ENCODE results near the gene C5. TPM values are rescaled to one million over a fixed set of nuclear protein-coding genes. Genes with fewer than 3 reads are reported as not detected.

The C5 gene
- total RNA-seq, 1 experiment from 2014 or later = 0.57 TPM

GRCh38 chr9:120947222-120947621, 102.9 kb downstream of the C5 start (continued):
- TF ChIP-seq USF2 (CRISPR knock-in tag; IDR thresholded peaks at IDR 0.05) (no peak), ZNF671 (CRISPR knock-in tag; IDR thresholded peaks at IDR 0.05) (no peak), GRHL2 (CRISPR knock-in tag; IDR thresholded peaks at IDR 0.05; ENCODE audit: insufficient replicate concordance, severe bottlenecking) (no peak), ARID4B (CRISPR knock-in tag; IDR thresholded peaks at IDR 0.05; ENCODE audit: borderline replicate concordance) (no peak), SMAD3 (CRISPR knock-in tag; IDR thresholded peaks at IDR 0.05; ENCODE audit: borderline replicate concordance) (no peak), E2F1 (CRISPR knock-in tag; IDR thresholded peaks at IDR 0.05) (no peak), CDX4 (CRISPR knock-in tag; IDR thresholded peaks at IDR 0.05; ENCODE audit: borderline replicate concordance) (no peak), ZNF532 (CRISPR knock-in tag; IDR thresholded peaks at IDR 0.05; ENCODE audit: borderline replicate concordance) (no peak), STAT6 (CRISPR knock-in tag; conservative IDR thresholded peaks at IDR 0.05; ENCODE audit: low read depth) (no peak)

- ATAC-seq = no peak
- no peaks in the 10 kb centered on the region for H3K27me3 Mint-ChIP-seq (ENCODE audit: low read depth)
- no peak overlapping the region for H3K4me3 Mint-ChIP-seq
- DNase-seq (ENCODE audit: low spot score) = no peak
- no peak overlapping the region for H3K27ac Mint-ChIP-seq
- CTCF ChIA-PET = no interaction called here
- peaks cover 27% of the 10 kb centered on the region for H3K4me1 Mint-ChIP-seq
- H3K36me3 Mint-ChIP-seq = no peaks in the 10 kb centered on the region
- no peaks in the 10 kb centered on the region for H3K9me3 Mint-ChIP-seq
- POLR2A ChIA-PET = no interaction called here
- TF ChIP-seq PRRX2 (CRISPR knock-in tag; IDR thresholded peaks at IDR 0.05) = no peak
- TF ChIP-seq STAT6 (CRISPR knock-in tag; conservative IDR thresholded peaks at IDR 0.05; ENCODE audit: low read depth) = no peak
- no peak for TF ChIP-seq ZNF281 (CRISPR knock-in tag; IDR thresholded peaks at IDR 0.05)
- no peak for TF ChIP-seq NR3C1 (CRISPR knock-in tag; conservative IDR thresholded peaks at IDR 0.05; ENCODE audit: low read depth)
- no peak for TF ChIP-seq TCF7 (CRISPR knock-in tag; IDR thresholded peaks at IDR 0.05; ENCODE audit: low read depth)
Observed at GRCh38 chr9:120946259-120946658, 103.8 kb downstream of the C5 start.

All from WTC11 (cell line).